Stimulated activated CD4-positive, alpha-beta T cell treated with anti-CD3 and anti-CD28 coated beads, Interleukin-12 subunit alpha, Interleukin-12 subunit beta, amount 100 ng/mL, for 4 hours (primary cell): ENCODE measurements around the gene RTTN.

Source experiments
- DNase-seq: peaks from one replicate; pipeline ENCODE4 v3.0.0-alpha.2; 2020

Gene RTTN

DNA sequence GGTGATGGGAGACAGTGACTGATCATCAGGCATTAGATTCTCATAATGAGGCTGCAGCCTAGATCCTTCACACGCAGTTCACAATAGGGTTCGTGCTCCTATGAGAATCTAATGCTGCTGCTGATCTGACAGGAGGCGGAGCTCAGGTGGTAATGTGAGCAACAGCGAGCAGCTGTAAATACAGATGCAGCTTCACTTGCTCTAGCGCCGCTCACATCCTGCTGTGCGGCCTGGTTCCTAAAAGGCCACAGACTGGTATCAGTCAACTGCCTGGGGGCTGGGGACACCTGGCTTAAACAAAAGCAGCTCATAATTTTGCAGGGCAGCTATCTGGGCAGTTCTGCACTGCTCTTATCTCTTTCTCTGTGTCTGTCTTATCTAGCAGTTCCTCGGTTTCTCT lies 237.4 kb downstream of the RTTN start:
- no peak for DNase-seq

GRCh38 chr18:69963196-69963595 lies 242.3 kb downstream of the RTTN start:
- no peak for DNase-seq

- no peak for DNase-seq
Observed at GRCh38 chr18:69961718-69962117, 243.8 kb downstream of the RTTN start.

- DNase-seq = no peak
Observed at GRCh38 chr18:69958422-69958821, 247.1 kb downstream of the RTTN start.

DNA sequence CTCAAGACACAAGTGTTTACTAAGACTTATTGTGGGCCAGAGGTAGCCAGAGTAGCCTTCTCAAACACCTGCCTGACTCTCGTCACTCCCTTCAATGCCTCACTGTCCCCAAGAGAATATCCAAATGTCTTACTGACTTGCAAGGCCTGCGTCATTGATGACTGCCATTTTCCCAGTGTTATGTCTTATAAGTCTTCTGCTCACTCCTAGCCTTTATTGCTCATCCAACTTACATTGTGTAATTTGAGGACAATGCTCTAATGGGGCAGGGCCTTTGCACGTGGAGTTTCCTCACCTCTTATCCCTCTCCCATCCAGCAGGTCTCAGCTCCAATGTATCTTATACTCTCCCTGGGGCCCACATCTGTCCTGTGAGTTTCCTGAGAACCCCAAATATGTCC lies 247.7 kb downstream of the RTTN start:
- no peak for DNase-seq

GRCh38 chr18:69956665-69957620 lies 248.5 kb downstream of the RTTN start:
- DNase-seq = no peak

DNA sequence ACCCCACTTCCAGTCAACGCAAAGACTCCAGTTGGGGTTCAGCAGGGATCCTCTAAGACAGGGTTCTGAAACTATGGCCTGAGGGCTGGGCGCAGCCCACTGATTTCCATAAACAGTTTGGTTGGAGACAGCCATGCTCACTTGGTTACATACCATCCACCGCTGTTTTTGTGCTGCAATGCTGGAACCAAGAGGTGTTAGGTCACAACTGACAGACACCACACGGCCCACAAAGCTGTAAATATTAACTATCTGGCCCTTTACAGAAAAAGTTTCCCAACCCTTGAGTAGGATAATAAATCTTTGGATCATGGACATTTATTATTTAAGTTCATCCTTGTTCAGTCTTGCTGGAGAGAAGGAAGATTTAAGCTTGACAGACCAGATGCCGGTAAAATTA lies 249.4 kb downstream of the RTTN start:
- no peak for DNase-seq

- DNase-seq = no peak
Observed at GRCh38 chr18:69954719-69955480, 250.6 kb downstream of the RTTN start.

DNA sequence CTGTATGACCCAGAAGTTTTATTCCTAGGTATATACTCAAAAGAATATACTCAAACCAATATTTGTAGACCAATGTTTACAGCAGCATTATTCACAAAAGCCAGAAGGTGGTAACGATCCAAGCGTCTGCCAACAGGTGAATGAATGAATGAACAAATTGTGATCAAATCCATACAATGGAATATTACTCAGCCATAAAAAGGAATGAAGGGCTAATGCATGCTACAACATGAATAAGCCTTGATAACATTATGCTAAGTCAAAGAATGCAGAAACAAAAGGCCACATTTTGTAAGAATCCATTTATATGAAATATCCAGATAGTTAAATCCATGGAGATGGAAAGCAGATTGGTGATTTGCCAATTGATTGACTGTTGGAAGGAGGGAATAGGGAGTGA lies 252.3 kb downstream of the RTTN start:
- no peak for DNase-seq
